AG09309 (cell line): ENCODE results near the gene LRIT1.
A peak's percentile ranks its signal among the peaks of the same experiment; 100 is the strongest.

Experiments
- DNase-seq: peaks from one replicate; pipeline ENCODE4 v3.0.0-alpha.2; 2010; ENCODE audit warnings: low read depth
- H3K4me3 ChIP-seq: 2 replicates; pipeline ENCODE4 v1.5.1; 2011; ENCODE audit warnings: mild to moderate bottlenecking, low read depth, low read length, moderate library complexity; ENCODE audit not compliant: control insufficient read depth
- TF ChIP-seq, protein P1 (sequence below): IDR thresholded peaks from 2 replicates; pipeline ENCODE4 v1.5.1; 2011; ENCODE audit warnings: mild to moderate bottlenecking, low read depth, low read length, inconsistent platforms; ENCODE audit not compliant: insufficient read depth, control insufficient read depth; ENCODE audit errors: missing control alignments

LRIT1 gene

GRCh38 chr10:84208023-84208422 lies 33.3 kb downstream of the LRIT1 start:
- no peak for DNase-seq
- no peak overlapping the region for H3K4me3 ChIP-seq
- TF ChIP-seq, protein P1, sequence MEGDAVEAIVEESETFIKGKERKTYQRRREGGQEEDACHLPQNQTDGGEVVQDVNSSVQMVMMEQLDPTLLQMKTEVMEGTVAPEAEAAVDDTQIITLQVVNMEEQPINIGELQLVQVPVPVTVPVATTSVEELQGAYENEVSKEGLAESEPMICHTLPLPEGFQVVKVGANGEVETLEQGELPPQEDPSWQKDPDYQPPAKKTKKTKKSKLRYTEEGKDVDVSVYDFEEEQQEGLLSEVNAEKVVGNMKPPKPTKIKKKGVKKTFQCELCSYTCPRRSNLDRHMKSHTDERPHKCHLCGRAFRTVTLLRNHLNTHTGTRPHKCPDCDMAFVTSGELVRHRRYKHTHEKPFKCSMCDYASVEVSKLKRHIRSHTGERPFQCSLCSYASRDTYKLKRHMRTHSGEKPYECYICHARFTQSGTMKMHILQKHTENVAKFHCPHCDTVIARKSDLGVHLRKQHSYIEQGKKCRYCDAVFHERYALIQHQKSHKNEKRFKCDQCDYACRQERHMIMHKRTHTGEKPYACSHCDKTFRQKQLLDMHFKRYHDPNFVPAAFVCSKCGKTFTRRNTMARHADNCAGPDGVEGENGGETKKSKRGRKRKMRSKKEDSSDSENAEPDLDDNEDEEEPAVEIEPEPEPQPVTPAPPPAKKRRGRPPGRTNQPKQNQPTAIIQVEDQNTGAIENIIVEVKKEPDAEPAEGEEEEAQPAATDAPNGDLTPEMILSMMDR, result no peak

DNA sequence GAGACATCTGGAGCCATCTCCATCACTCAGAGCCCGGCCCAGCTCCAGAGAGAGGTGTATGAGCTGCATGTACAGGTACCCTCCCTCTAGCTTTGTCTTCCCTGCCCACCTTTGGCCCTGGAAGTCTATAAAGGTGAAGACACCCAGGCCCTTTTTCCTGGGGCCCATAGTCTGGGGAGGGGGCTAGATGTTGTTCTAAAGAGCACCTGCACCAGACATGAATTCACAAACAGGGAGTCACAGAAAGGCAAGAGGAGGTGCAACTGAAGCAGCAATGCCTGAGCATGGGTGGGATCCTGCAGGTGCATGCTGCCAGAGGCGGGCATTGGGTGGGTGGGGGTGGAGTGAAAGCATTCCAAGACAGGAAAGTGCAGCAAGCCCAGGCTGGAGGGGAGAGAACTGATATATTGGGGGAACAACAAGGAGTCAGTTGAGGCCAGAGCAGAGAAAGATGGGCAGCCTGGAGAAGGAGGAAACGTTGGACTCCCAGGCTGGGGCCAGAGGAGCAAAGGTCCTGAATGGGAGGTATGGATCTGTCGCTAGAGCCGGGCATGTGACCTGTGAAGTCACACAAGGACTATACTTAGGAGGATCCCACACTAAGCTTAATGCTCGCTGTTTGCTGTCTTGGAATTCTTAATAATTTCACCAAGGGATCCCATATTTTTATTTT lies 35.4 kb downstream of the LRIT1 start:
- H3K4me3 ChIP-seq, result no peak overlapping the region
- TF ChIP-seq, protein P1, result no peak
- DNase-seq, result no peak

DNA sequence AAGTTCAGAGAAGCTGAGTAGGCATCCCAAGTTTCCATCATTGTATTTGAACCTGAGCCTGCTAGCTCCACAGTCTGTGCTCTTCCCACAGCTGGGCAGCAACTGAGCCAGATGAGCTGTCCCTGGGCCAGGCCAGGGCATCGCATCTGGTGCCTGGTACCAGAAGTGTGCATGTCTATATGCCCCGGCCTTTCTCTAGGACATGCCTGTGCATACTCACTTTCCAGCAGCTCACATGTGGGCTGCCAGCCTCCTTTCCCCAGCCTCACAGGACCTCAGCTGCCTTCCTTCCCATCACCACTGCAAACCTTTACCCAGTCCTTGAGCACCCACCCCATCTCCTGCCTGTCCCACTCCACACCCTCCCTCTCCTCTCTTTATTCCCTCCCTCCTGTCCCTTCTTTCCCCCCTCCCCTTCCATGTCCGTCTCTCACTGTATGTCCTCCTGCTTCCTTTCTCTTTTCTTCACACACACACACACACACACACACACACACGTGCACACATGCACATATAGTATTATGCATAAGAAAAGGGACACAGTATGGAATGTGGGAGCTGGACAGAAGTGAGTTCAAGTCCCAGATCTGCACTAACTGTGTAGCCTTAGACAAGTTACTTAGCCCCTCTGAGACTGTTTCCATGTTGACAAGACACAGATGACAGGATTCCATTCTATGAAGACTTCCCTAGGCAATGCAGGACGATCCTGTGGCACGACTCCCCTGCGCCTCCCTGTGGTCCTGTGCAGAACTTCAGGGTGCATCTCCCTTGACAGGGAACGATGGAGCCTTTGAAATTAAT lies 36.1 kb downstream of the LRIT1 start:
- no peak overlapping the region for H3K4me3 ChIP-seq
- DNase-seq, result no peak
- TF ChIP-seq, protein P1, result peak; percentile 76

GRCh38 chr10:84204610-84205009 lies 36.7 kb downstream of the LRIT1 start:
- no peak for DNase-seq
- H3K4me3 ChIP-seq, result no peak overlapping the region
- TF ChIP-seq, protein P1, result no peak

GRCh38 chr10:84204122-84204521 lies 37.2 kb downstream of the LRIT1 start:
- no peak overlapping the region for H3K4me3 ChIP-seq
- DNase-seq, result no peak
- TF ChIP-seq, protein P1, result peak; percentile 19

DNA sequence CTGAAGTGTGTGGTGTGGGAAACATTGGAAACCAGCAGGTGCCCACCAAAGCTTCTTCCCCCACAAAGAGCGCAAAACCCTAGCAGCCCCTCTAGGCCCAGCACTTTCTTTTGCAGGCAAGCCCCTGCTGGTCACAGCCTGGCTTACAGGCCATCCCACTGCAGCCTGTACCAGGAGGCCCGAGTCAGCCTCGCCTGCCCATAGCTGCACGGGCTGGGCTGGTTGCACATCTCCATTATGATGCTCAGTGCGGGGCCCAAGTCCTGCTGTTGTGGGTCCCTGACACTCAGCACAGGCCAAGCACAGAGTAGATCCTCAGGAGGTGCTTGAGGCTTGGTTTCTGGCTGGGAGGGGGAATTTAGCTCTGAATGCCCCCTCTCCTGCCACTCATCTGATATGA lies 39.0 kb downstream of the LRIT1 start:
- no peak for DNase-seq
- TF ChIP-seq, protein P1, result no peak
- H3K4me3 ChIP-seq, result no peak overlapping the region
